Hepatocyte (in vitro differentiated cells): ENCODE data around the gene TMEM63A. TPM values are rescaled to one million over a fixed set of nuclear protein-coding genes. Genes with fewer than 3 reads are reported as not detected.

Experiments
- DNase-seq: peaks from one replicate; pipeline ENCODE4 v3.0.0-alpha.2; 2016; ENCODE audit warnings: low spot score
- H2AFZ ChIP-seq: fragments of 200-600 bp; sonication (generic); 2 replicates; pipeline ENCODE4 v1.6.0; 2016; ENCODE audit warnings: antibody characterized with exemption, mild to moderate bottlenecking
- H3K27ac ChIP-seq: fragments of 200-600 bp; sonication (generic); 2 replicates; pipeline ENCODE4 v1.5.1; 2016; ENCODE audit warnings: mild to moderate bottlenecking
- H3K27me3 ChIP-seq: fragments of 200-600 bp; sonication (generic); 2 replicates; pipeline ENCODE4 v1.6.1; 2016
- H3K36me3 ChIP-seq: fragments of 200-600 bp; sonication (generic); replicated peaks from 2 replicates; pipeline ENCODE4 v1.5.1; 2016; ENCODE audit warnings: low read depth; ENCODE audit not compliant: insufficient read depth
- H3K4me1 ChIP-seq: fragments of 200-600 bp; sonication (generic); 2 replicates; pipeline ENCODE4 v1.5.1; 2016; ENCODE audit warnings: mild to moderate bottlenecking, moderate library complexity; ENCODE audit not compliant: insufficient read depth
- H3K4me2 ChIP-seq: fragments of 200-600 bp; sonication (generic); 2 replicates; pipeline ENCODE4 v1.6.0; 2016
- H3K4me3 ChIP-seq: fragments of 200-600 bp; sonication (generic); 2 replicates; pipeline ENCODE4 v1.5.1; 2016; ENCODE audit warnings: mild to moderate bottlenecking
- H3K79me2 ChIP-seq: fragments of 200-600 bp; sonication (generic); 2 replicates; pipeline ENCODE4 v1.6.0; 2017; ENCODE audit warnings: mild to moderate bottlenecking
- H3K9me2 ChIP-seq: fragments of 200-600 bp; sonication (generic); replicated peaks from 2 replicates; pipeline ENCODE4 v1.6.0; 2017; ENCODE audit warnings: mild to moderate bottlenecking; ENCODE audit not compliant: insufficient read depth
- H3K9me3 ChIP-seq: fragments of 200-600 bp; sonication (generic); 2 replicates; pipeline ENCODE4 v1.5.1; 2016; ENCODE audit warnings: low read depth, mild to moderate bottlenecking
- H4K20me1 ChIP-seq: fragments of 200-600 bp; sonication (generic); 2 replicates; pipeline ENCODE4 v1.6.0; 2016; ENCODE audit warnings: mild to moderate bottlenecking; ENCODE audit not compliant: insufficient read depth, poor library complexity, severe bottlenecking
- EZH2 ChIP-seq: fragments of 200-600 bp; sonication (generic); IDR thresholded peaks from 2 replicates; pipeline ENCODE4 v1.6.1; 2016; ENCODE audit warnings: antibody characterized with exemption, mild to moderate bottlenecking, borderline replicate concordance
- EZH2phosphoT487 ChIP-seq: fragments of 200-600 bp; sonication (generic); IDR thresholded peaks from one replicate; pipeline ENCODE4 v1.6.1; 2018; ENCODE audit warnings: antibody characterized with exemption, mild to moderate bottlenecking, low read depth, moderate library complexity; ENCODE audit not compliant: unreplicated experiment, severe bottlenecking
- WGBS: methylation state at CpG from one replicate; pipeline ENCODE4 v1.1.6; 2016; ENCODE audit warnings: low lambda C conversion rate; ENCODE audit errors: missing lambda C conversion rate; 5-methylcytosine and 5-hydroxymethylcytosine counted together
- polyA plus RNA-seq: library from polyadenylated mRNA; unstranded; fragments of >200 nt; fragmentation: Nextera tagmentation; extraction: Ambion mirVana; gene quantifications from 2 replicates; pipeline ENCODE4 v1.2.1, GENCODE V29; 2016
- total RNA-seq: library from RNA; depleted of rRNA; stranded (reverse); fragments of >200 nt; gene quantifications from 2 replicates; pipeline ENCODE4 v1.2.3, GENCODE V29; 2014
- TF ChIP-seq, protein P1 (sequence below): fragments of 200-600 bp; sonication (generic); IDR thresholded peaks from 2 replicates; pipeline ENCODE4 v1.5.1; 2016; ENCODE audit warnings: antibody characterized with exemption, mild to moderate bottlenecking; ENCODE audit not compliant: poor library complexity

The TMEM63A gene
- total and polyA plus RNA-seq, 2 experiments from 2014 or later, result 38.8 to 47.5 TPM

DNA sequence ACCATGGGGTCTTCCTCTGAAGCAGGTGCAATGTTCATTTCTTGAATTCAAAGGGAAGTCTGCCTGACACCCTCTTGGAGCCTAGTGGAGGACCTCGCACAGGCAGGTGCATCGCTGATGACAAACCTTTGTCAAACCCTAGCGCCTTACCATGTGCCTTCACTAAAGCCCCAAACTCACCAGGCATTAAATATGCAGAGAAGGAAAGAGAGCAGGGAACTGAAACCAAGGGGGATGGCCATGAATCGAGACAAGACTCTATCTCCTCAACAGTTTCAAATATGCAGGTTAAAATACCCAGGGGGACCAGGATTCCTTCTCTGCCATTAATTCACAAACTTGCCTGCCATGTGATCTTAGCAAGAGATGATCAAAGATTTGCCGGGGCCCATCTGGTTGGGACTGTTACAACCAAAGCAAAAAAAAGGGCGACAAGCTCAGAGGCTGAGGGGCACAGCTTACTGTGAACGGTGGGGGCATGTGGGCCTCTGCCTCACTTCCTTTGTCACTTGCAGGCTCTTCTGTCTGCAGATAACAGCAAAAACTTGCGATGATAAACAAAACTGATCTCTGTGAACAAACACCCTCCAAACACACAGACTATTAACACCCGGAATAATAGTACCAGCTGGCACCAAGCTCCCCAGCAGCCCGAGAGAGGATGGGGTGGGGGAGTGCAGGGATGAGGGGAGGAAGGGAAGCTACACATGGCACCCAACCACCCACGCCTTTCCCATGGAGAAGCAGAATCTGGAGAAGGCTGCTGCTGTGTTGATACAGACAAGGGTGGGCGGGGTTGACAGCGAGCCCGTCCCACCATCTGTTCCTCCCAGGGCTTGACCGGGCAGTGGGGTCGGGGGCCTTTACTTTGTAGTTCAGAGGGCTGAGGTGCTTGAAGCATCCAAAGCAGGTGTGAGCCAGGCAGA lies 33.9 kb downstream of the TMEM63A start:
- H3K27ac ChIP-seq, result peak overlapping the region; percentile 28
- DNase-seq, result no peak
- no peak overlapping the region for H2AFZ ChIP-seq
- no peak overlapping the region for H3K4me3 ChIP-seq
- H3K27me3 ChIP-seq, result no peaks in the 10 kb centered on the region
- TF ChIP-seq, protein P1, sequence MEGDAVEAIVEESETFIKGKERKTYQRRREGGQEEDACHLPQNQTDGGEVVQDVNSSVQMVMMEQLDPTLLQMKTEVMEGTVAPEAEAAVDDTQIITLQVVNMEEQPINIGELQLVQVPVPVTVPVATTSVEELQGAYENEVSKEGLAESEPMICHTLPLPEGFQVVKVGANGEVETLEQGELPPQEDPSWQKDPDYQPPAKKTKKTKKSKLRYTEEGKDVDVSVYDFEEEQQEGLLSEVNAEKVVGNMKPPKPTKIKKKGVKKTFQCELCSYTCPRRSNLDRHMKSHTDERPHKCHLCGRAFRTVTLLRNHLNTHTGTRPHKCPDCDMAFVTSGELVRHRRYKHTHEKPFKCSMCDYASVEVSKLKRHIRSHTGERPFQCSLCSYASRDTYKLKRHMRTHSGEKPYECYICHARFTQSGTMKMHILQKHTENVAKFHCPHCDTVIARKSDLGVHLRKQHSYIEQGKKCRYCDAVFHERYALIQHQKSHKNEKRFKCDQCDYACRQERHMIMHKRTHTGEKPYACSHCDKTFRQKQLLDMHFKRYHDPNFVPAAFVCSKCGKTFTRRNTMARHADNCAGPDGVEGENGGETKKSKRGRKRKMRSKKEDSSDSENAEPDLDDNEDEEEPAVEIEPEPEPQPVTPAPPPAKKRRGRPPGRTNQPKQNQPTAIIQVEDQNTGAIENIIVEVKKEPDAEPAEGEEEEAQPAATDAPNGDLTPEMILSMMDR, result no peak
- TF ChIP-seq EZH2 (no peak), EZH2phosphoT487 (no peak)
- H3K9me3 ChIP-seq, result no peaks in the 10 kb centered on the region
- WGBS, result 74% methylated on average over 16 of the region's 16 CpGs
- H4K20me1 ChIP-seq, result no peaks in the 10 kb centered on the region
- H3K9me2 ChIP-seq, result no peaks in the 10 kb centered on the region
- H3K4me1 ChIP-seq, result peaks cover 4% of the 10 kb centered on the region
- no peaks in the 10 kb centered on the region for H3K79me2 ChIP-seq
- no peak overlapping the region for H3K4me2 ChIP-seq
- no peaks in the 10 kb centered on the region for H3K36me3 ChIP-seq

- Histone ChIP-seq H3K9me3 (no peaks in the 10 kb centered on the region), H3K27ac (peak overlapping the region; percentile 28), H3K79me2 (no peaks in the 10 kb centered on the region), H4K20me1 (no peaks in the 10 kb centered on the region), H3K4me1 (peaks cover 4% of the 10 kb centered on the region), H3K27me3 (no peaks in the 10 kb centered on the region), H3K4me2 (no peak overlapping the region), H3K4me3 (no peak overlapping the region), H3K36me3 (no peaks in the 10 kb centered on the region), H3K9me2 (no peaks in the 10 kb centered on the region), H2AFZ (no peak overlapping the region)
- TF ChIP-seq EZH2 (no peak), EZH2phosphoT487 (no peak)
- TF ChIP-seq, protein P1, result no peak
- WGBS, result 77% methylated on average over 4 of the region's 4 CpGs
- DNase-seq, result peak; percentile 58
Measured at GRCh38 chr1:225847610-225848009, 34.6 kb downstream of the TMEM63A start.

- no peak overlapping the region for H2AFZ ChIP-seq
- H3K9me3 ChIP-seq, result no peaks in the 10 kb centered on the region
- TF ChIP-seq, protein P1, result no peak
- peaks cover 4% of the 10 kb centered on the region for H3K4me1 ChIP-seq
- H3K4me2 ChIP-seq, result no peak overlapping the region
- no peaks in the 10 kb centered on the region for H3K27me3 ChIP-seq
- H4K20me1 ChIP-seq, result no peaks in the 10 kb centered on the region
- H3K79me2 ChIP-seq, result no peaks in the 10 kb centered on the region
- 94% methylated on average over 20 of the region's 20 CpGs for WGBS
- no peak overlapping the region for H3K4me3 ChIP-seq
- no peaks in the 10 kb centered on the region for H3K9me2 ChIP-seq
- H3K36me3 ChIP-seq, result no peaks in the 10 kb centered on the region
- DNase-seq, result no peak
- no peak overlapping the region for H3K27ac ChIP-seq
Measured at GRCh38 chr1:225846331-225847310, 35.6 kb downstream of the TMEM63A start.
